NCI-H2029 (cell line): Measurements from ENCODE around the gene YPEL2.

Source experiments
- DNase-seq: peaks from one replicate; lab custom pipeline; 2025; lab: John Stamatoyannopoulos, UW

The YPEL2 gene

GRCh38 chr17:59357219-59357697 lies 25.8 kb downstream of the YPEL2 start:
- no peak for DNase-seq

DNA sequence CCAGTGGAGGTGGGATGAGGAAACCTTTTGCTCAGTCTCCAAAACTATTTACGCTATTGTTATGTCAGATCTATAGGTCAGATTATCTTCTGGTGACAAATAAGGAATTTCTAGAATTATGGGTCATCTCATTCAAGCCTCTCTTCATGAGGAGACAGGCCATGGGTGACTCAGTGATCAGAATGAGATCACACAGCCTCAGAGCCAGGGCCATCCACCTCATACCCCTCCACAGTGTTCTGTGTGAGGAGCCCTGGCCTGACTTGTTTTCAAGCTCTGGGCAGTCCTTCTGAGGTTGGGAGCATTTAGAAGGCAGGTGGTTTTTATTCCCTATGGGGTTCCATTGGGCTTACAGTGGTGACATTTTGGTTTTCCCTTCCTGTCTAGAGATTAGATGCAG lies 26.5 kb downstream of the YPEL2 start:
- DNase-seq: no peak

GRCh38 chr17:59361386-59361785 lies 29.9 kb downstream of the YPEL2 start:
- no peak for DNase-seq

DNA sequence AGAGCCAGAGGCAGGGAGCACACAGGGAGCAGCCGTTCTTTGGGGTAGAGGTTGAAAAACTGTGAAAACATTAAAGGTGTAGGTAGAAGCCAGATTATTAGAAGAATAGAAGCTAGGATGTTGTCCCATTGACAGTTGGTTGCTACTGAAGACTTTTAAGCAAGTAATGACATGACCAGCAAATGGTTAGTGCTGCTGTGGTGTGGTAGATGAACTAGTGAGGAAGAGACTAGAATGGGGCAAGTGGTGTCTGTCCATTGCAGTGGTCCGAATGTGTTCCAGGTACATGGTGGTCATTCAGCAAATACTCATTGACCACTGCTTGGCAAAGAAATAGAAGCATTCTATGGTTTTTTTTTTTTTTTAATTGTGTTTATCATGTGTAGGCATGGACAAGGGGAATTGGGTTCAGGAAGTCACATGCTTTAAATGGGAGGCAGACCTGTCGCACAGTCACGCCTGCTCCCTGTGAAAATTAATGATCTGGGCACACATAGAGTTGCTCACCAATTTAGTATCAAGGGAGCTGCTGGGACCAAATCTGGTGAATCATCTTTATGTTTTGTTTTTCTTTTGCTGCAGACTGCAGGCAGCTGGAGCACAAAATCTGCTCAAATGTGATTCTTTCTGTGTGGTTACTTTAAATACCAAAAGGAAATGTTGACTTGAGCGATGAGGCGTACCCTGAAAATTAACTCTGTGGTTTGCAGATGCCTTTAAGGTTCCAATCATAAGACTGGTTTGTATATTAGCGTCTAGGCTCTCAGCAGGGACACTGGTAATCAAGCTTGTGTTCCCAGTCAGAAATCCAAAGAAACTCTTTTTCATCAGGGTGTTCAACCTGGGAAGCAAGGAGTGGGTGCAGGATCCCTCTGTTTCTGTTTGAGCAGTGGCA lies 30.7 kb downstream of the YPEL2 start:
- DNase-seq: no peak

GRCh38 chr17:59362811-59363205 lies 31.4 kb downstream of the YPEL2 start:
- no peak for DNase-seq

DNA sequence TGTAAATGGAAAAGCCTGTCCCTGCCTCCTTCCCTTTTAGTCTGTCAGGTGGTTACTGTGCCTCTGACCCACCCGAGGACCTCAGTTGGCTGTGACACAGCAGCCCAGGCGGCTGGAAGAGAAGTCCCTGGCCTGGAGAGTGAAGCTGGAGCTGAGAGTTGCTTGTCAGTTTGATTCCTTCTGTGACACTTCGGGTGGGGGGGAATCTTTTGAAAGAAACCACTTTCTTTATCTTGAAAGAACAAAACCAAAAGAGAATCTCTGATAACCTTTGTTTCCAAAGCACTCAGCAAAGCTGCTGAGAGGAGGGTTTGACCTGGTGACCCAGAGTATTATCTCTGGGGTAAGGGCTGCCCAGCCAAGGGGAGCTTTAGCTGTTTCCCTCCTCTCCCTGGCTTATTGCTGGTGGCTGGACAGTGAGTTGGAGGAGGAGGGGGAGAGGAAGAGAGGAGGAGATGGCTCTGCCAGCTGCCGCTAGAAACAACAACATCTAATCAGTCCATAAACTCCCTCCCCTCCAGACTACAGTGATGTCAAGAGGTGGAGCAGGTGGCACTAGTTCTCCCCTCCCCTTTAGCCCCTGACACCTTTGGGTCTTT lies 34.0 kb downstream of the YPEL2 start:
- peak; percentile 57 for DNase-seq

GRCh38 chr17:59366040-59366757 lies 34.7 kb downstream of the YPEL2 start:
- peak; percentile 32 for DNase-seq

GRCh38 chr17:59366773-59367656 lies 35.6 kb downstream of the YPEL2 start:
- peak; percentile 87 for DNase-seq

DNA sequence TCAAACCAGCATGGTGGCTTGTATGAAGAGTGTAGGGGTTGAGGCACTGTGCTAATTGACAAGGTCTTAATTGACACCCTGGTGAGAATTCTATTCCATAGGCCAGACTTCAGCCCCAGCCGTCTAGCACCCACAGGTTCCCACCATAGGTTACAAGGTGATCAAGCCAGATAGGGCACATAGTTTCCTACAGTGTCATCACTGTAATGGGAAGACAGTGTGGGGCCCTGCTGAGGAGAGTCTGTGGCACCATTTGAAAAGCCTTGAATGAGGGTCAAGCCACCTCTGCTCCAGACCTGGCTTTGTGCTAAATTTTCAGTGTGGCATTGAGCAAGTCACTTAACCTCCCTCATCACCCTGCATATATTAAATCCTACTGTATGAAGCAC lies 36.2 kb downstream of the YPEL2 start:
- DNase-seq: no peak

- DNase-seq: no peak
Observed at GRCh38 chr17:59368218-59368857, 36.9 kb downstream of the YPEL2 start.

GRCh38 chr17:59369031-59369975 lies 37.8 kb downstream of the YPEL2 start:
- no peak for DNase-seq

DNA sequence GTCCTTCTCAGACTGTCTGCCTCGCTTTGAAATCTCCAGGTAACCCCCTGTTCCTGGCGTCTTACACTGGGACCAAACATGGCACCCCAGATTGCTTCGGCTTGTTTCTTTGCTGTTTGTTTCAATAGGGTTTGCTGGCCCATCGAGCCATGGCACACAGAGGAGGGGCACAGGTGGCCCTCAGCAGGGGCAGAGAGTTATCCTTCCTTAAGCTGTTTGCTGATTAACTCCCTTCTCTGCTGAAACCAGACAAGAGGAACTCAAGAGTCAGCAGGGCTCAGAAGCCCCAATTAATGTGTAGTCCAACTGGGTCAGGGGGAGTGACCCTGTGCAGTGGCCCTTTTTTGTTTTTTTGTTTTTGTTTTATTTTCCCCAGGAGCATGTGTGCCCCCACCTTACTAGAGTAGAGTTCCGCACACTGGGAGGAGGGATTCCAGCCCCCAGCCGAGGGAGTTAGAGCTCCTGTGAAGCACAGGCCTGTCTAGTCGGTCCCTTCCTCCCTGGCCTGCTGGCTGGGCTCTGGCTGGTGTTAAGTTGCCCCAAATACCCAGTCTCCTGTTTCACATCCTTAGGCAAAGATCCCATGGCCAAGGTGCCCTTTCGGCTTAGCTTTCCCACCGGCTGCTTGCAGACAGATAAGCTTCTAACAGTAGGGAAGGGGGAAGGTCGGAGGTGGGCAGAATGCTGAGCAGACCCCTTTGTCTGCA lies 39.3 kb downstream of the YPEL2 start:
- no peak for DNase-seq

- no peak for DNase-seq
Observed at GRCh38 chr17:59371416-59372100, 40.1 kb downstream of the YPEL2 start.

DNA sequence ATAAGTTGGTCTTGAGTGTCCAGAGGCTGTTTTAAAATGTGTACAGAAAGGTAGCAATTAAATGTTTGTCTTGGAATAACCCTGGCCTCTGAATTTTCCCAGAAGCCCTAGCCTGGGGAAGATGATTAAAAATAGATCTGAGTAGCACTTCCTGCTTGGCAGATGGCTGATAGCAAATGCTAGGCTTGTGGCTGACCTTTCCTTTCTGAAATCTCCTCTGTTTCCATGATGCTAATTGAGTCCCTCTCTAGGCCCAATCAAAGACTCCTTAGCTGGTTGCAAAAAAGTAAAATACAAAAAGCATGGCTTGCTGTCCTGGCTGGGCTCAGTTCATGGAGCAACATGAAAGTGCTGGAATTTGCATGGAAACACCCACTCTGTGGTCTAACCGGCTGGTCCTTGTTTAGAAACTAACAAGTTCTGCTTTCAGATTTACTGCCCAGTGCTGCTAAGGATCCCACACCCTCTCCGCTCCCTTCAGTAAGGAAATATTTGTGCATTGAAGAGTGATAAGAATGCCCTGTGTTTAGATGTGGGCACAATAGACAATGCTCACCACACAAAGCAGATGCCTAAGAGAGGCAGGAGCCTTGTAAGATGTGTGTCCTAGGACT lies 40.8 kb downstream of the YPEL2 start:
- no peak for DNase-seq

DNA sequence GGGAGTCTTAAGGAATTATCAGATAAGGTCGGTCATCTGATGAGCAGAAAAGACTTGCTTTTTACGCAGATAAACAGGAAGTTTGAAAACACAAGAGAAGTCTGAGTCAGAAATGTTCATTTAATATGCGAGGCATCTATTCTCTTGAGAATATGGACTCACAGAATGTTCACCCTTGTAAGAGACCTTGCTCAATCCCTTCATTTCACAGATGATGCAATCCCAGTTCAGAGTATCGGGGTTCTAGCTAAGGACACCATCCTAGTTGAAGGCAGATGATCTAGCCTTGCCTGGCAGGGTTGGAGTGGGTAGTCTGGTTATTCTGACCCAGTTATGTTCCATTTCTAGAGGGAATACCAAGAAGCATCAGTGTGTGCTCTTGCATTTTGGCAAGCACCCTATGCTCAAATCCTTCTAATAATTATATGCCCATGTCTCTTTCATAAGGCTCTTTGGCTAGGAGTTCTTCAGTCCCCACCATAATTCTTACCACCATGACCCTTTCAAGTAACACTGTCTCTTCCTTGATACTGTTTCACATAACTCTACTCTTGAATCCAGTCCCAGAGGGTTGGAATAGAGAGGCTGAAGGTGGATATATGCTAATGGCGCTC lies 42.5 kb downstream of the YPEL2 start:
- DNase-seq: no peak

- DNase-seq: no peak
Observed at GRCh38 chr17:59374612-59375011, 43.2 kb downstream of the YPEL2 start.

DNA sequence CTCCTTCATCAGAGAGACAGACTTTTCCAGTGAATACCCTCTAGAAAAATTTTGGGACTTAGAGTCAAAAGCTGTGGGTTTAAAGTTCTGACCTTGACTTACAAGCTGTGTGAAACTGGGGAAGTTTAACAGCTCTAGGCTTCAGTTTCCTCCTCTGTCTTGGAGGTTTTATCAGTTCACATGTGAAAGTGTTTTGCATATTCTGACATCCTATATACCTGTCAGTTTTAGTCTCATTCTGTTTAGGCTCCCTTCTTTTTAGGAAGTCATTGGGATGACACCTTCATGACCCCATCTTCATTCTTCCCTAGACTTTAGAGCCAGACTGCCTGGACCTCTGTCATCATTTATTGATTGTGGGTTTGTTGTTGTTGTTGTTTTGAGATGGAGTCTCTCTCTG lies 44.4 kb downstream of the YPEL2 start:
- DNase-seq: no peak

DNA sequence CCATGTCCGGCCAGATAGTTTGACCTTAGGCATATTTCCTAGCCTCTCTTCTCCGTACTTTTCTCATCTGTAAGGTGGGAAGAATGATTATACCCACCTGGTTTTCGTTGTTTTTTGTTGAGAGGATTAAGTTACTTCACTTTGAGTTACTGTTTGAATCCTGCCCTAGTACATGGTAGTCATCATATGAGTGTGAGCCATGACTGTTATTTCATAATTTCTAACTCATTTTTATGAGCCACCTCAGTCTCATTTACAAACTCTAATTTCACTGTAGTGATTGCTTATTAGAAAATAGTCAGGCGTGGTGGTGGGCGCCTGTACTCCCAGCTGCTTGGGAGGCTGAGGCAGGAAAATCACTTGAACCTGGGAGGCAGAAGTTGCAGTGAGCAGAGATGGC lies 45.1 kb downstream of the YPEL2 start:
- DNase-seq: no peak
